ENCODE results near the gene KDM4C.

DNA sequence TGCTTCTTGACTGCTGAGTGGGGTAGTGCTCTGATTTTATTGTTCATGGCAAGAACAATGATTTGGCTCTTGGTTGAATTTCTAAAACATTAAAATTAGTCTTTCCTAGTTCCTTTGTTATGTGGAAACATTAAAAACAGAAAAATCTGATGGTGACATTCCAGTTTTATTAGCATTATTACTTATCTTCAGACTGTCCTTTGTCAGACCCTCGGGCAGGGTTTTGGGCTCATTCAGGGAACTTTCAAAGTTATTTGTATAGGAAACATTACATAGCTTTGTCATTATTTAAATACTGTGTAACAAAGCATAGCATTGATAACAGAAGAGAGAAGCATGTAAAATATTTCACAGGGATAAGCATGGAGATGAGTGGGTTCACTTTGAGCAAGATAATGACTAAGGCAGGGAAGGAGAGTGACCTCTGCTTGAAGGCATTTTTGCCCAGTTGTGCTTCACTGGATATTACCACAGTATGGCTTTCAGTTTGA is 119.9 kb downstream of the KDM4C start:
- no peak for TF ChIP-seq POLR2A (IDR thresholded peaks at IDR 0.05)
- TF ChIP-seq, protein P1, sequence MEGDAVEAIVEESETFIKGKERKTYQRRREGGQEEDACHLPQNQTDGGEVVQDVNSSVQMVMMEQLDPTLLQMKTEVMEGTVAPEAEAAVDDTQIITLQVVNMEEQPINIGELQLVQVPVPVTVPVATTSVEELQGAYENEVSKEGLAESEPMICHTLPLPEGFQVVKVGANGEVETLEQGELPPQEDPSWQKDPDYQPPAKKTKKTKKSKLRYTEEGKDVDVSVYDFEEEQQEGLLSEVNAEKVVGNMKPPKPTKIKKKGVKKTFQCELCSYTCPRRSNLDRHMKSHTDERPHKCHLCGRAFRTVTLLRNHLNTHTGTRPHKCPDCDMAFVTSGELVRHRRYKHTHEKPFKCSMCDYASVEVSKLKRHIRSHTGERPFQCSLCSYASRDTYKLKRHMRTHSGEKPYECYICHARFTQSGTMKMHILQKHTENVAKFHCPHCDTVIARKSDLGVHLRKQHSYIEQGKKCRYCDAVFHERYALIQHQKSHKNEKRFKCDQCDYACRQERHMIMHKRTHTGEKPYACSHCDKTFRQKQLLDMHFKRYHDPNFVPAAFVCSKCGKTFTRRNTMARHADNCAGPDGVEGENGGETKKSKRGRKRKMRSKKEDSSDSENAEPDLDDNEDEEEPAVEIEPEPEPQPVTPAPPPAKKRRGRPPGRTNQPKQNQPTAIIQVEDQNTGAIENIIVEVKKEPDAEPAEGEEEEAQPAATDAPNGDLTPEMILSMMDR (IDR thresholded peaks at IDR 0.05), result no peak
